Hepatocyte (in vitro differentiated cells): ENCODE measurements around the gene SMIM44. TPM values are rescaled to one million over a fixed set of nuclear protein-coding genes. Genes with fewer than 3 reads are reported as not detected.
A peak's percentile ranks its signal among the peaks of the same experiment; 100 is the strongest.

Experiments used
- DNase-seq: peaks from one replicate; pipeline ENCODE4 v3.0.0-alpha.2; 2016; ENCODE audit warnings: low spot score
- H2AFZ ChIP-seq: fragments of 200-600 bp; sonication (generic); 2 replicates; pipeline ENCODE4 v1.6.0; 2016; ENCODE audit warnings: antibody characterized with exemption, mild to moderate bottlenecking
- H3K27ac ChIP-seq: fragments of 200-600 bp; sonication (generic); 2 replicates; pipeline ENCODE4 v1.5.1; 2016; ENCODE audit warnings: mild to moderate bottlenecking
- H3K27me3 ChIP-seq: fragments of 200-600 bp; sonication (generic); 2 replicates; pipeline ENCODE4 v1.6.1; 2016
- H3K36me3 ChIP-seq: fragments of 200-600 bp; sonication (generic); replicated peaks from 2 replicates; pipeline ENCODE4 v1.5.1; 2016; ENCODE audit warnings: low read depth; ENCODE audit not compliant: insufficient read depth
- H3K4me1 ChIP-seq: fragments of 200-600 bp; sonication (generic); 2 replicates; pipeline ENCODE4 v1.5.1; 2016; ENCODE audit warnings: mild to moderate bottlenecking, moderate library complexity; ENCODE audit not compliant: insufficient read depth
- H3K4me2 ChIP-seq: fragments of 200-600 bp; sonication (generic); 2 replicates; pipeline ENCODE4 v1.6.0; 2016
- H3K4me3 ChIP-seq: fragments of 200-600 bp; sonication (generic); 2 replicates; pipeline ENCODE4 v1.5.1; 2016; ENCODE audit warnings: mild to moderate bottlenecking
- H3K79me2 ChIP-seq: fragments of 200-600 bp; sonication (generic); 2 replicates; pipeline ENCODE4 v1.6.0; 2017; ENCODE audit warnings: mild to moderate bottlenecking
- H3K9me2 ChIP-seq: fragments of 200-600 bp; sonication (generic); replicated peaks from 2 replicates; pipeline ENCODE4 v1.6.0; 2017; ENCODE audit warnings: mild to moderate bottlenecking; ENCODE audit not compliant: insufficient read depth
- H3K9me3 ChIP-seq: fragments of 200-600 bp; sonication (generic); 2 replicates; pipeline ENCODE4 v1.5.1; 2016; ENCODE audit warnings: low read depth, mild to moderate bottlenecking
- H4K20me1 ChIP-seq: fragments of 200-600 bp; sonication (generic); 2 replicates; pipeline ENCODE4 v1.6.0; 2016; ENCODE audit warnings: mild to moderate bottlenecking; ENCODE audit not compliant: insufficient read depth, poor library complexity, severe bottlenecking
- EZH2 ChIP-seq: fragments of 200-600 bp; sonication (generic); IDR thresholded peaks from 2 replicates; pipeline ENCODE4 v1.6.1; 2016; ENCODE audit warnings: antibody characterized with exemption, mild to moderate bottlenecking, borderline replicate concordance
- EZH2phosphoT487 ChIP-seq: fragments of 200-600 bp; sonication (generic); IDR thresholded peaks from one replicate; pipeline ENCODE4 v1.6.1; 2018; ENCODE audit warnings: antibody characterized with exemption, mild to moderate bottlenecking, low read depth, moderate library complexity; ENCODE audit not compliant: unreplicated experiment, severe bottlenecking
- WGBS: methylation state at CpG from one replicate; pipeline ENCODE4 v1.1.6; 2016; ENCODE audit warnings: low lambda C conversion rate; ENCODE audit errors: missing lambda C conversion rate; 5-methylcytosine and 5-hydroxymethylcytosine counted together
- polyA plus RNA-seq: library from polyadenylated mRNA; unstranded; fragments of >200 nt; fragmentation: Nextera tagmentation; extraction: Ambion mirVana; gene quantifications from 2 replicates; pipeline ENCODE4 v1.2.1, GENCODE V29; 2016
- total RNA-seq: library from RNA; depleted of rRNA; stranded (reverse); fragments of >200 nt; gene quantifications from 2 replicates; pipeline ENCODE4 v1.2.3, GENCODE V29; 2014
- TF ChIP-seq, protein P1 (sequence below): fragments of 200-600 bp; sonication (generic); IDR thresholded peaks from 2 replicates; pipeline ENCODE4 v1.5.1; 2016; ENCODE audit warnings: antibody characterized with exemption, mild to moderate bottlenecking; ENCODE audit not compliant: poor library complexity

Gene SMIM44
- total and polyA plus RNA-seq, 2 experiments from 2014 or later = not detected

- no peaks in the 10 kb centered on the region for H4K20me1 ChIP-seq
- DNase-seq = peak; percentile 68
- no peaks in the 10 kb centered on the region for H3K9me2 ChIP-seq
- no peaks in the 10 kb centered on the region for H3K36me3 ChIP-seq
- H3K4me3 ChIP-seq = no peak within 1 kb of the TSS
- H3K4me1 ChIP-seq = no peaks in the 10 kb centered on the region
- WGBS = 81% methylated on average over 19 of the region's 27 CpGs
- no peaks in the 10 kb centered on the region for H3K27me3 ChIP-seq
- TF ChIP-seq EZH2 = no peak
- no peak for TF ChIP-seq EZH2phosphoT487
- TF ChIP-seq, protein P1, sequence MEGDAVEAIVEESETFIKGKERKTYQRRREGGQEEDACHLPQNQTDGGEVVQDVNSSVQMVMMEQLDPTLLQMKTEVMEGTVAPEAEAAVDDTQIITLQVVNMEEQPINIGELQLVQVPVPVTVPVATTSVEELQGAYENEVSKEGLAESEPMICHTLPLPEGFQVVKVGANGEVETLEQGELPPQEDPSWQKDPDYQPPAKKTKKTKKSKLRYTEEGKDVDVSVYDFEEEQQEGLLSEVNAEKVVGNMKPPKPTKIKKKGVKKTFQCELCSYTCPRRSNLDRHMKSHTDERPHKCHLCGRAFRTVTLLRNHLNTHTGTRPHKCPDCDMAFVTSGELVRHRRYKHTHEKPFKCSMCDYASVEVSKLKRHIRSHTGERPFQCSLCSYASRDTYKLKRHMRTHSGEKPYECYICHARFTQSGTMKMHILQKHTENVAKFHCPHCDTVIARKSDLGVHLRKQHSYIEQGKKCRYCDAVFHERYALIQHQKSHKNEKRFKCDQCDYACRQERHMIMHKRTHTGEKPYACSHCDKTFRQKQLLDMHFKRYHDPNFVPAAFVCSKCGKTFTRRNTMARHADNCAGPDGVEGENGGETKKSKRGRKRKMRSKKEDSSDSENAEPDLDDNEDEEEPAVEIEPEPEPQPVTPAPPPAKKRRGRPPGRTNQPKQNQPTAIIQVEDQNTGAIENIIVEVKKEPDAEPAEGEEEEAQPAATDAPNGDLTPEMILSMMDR = no peak
- peak within 1 kb of the TSS; percentile 54 for H3K27ac ChIP-seq
- H3K79me2 ChIP-seq = no peaks in the 10 kb centered on the region
- peak within 1 kb of the TSS; percentile 57 for H3K4me2 ChIP-seq
- no peak within 1 kb of the TSS for H2AFZ ChIP-seq
- H3K9me3 ChIP-seq = no peaks in the 10 kb centered on the region
Observed at GRCh38 chr19:3480383-3481091, 2.7 kb downstream of the SMIM44 start, which contains the start of gene SMIM24. SMIM24 (minus strand) TSS chr19:3480525; CDS start chr19:3480463, 62 bp downstream.

- Histone ChIP-seq H3K9me2 (no peaks in the 10 kb centered on the region), H3K4me2 (peak overlapping the region; percentile 57), H3K4me3 (no peak overlapping the region), H3K27me3 (no peaks in the 10 kb centered on the region), H4K20me1 (no peaks in the 10 kb centered on the region), H3K27ac (peak overlapping the region; percentile 48), H3K36me3 (no peaks in the 10 kb centered on the region), H3K79me2 (no peaks in the 10 kb centered on the region), H3K4me1 (peaks cover under 1% of the 10 kb centered on the region), H3K9me3 (no peaks in the 10 kb centered on the region), H2AFZ (no peak overlapping the region)
- no CpG with 5 or more reads among the region's 9 CpGs for WGBS
- DNase-seq = peak; percentile 54
- TF ChIP-seq EZH2phosphoT487 (no peak), EZH2 (no peak)
- TF ChIP-seq, protein P1 = no peak
Observed at GRCh38 chr19:3479834-3480215, 3.4 kb downstream of the SMIM44 start.

- Histone ChIP-seq H3K9me2 (no peaks in the 10 kb centered on the region), H3K27me3 (no peaks in the 10 kb centered on the region), H3K79me2 (no peaks in the 10 kb centered on the region), H4K20me1 (no peaks in the 10 kb centered on the region), H3K4me3 (no peak overlapping the region), H3K36me3 (no peaks in the 10 kb centered on the region), H3K27ac (no peak overlapping the region), H3K4me1 (peaks cover 6% of the 10 kb centered on the region), H3K4me2 (peak overlapping the region; percentile 41), H3K9me3 (no peaks in the 10 kb centered on the region), H2AFZ (no peak overlapping the region)
- peak; percentile 62 for DNase-seq
- 84% methylated on average over 2 of the region's 7 CpGs for WGBS
- TF ChIP-seq EZH2phosphoT487 (no peak), EZH2 (no peak)
- TF ChIP-seq, protein P1 = no peak
Observed at GRCh38 chr19:3479177-3479833, 3.9 kb downstream of the SMIM44 start.
